Endometrial microvascular endothelial cells (primary cell): ENCODE data around the gene GPR152. TPM values are rescaled to one million over a fixed set of nuclear protein-coding genes. Genes with fewer than 3 reads are reported as not detected.

Experiments
- in situ Hi-C: cut with HindIII; loops from 2 replicates; pipeline ENCODE4 v1.10.0; 2017; ENCODE audit warnings: low sequenced_read_pairs, low pct_unique_long_range_greater_than_20kb; ENCODE audit errors: inconsistent ontology term
- total RNA-seq: library from RNA; depleted of rRNA; stranded (reverse); fragments of >200 nt; gene quantifications from one replicate; pipeline ENCODE4 v1.2.3, GENCODE V29; 2015; ENCODE audit errors: inconsistent ontology term

Gene GPR152
- total RNA-seq, 1 donor from 2014 or later: not detected

DNA sequence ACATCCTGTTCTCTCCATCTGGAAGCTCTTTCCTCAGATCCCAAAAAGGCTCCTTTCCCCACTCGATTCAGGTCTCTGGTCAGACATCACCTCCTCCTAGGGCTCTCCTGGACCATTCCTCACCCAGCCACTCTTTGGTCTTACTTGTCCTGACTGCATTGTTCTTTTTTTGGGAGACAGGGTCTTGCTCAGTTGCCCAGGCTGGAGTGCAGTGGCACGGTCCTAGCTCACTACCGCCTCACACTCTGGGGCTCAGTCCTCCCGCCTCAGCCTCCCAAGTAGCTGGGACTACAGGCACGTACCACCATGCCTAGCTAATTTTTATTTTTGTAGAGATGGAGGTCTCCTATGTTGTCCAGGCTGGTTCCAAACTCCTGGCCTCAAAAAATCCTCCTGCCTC is 7.0 kb downstream of the GPR152 start:
- in situ Hi-C loops: no loop called here

DNA sequence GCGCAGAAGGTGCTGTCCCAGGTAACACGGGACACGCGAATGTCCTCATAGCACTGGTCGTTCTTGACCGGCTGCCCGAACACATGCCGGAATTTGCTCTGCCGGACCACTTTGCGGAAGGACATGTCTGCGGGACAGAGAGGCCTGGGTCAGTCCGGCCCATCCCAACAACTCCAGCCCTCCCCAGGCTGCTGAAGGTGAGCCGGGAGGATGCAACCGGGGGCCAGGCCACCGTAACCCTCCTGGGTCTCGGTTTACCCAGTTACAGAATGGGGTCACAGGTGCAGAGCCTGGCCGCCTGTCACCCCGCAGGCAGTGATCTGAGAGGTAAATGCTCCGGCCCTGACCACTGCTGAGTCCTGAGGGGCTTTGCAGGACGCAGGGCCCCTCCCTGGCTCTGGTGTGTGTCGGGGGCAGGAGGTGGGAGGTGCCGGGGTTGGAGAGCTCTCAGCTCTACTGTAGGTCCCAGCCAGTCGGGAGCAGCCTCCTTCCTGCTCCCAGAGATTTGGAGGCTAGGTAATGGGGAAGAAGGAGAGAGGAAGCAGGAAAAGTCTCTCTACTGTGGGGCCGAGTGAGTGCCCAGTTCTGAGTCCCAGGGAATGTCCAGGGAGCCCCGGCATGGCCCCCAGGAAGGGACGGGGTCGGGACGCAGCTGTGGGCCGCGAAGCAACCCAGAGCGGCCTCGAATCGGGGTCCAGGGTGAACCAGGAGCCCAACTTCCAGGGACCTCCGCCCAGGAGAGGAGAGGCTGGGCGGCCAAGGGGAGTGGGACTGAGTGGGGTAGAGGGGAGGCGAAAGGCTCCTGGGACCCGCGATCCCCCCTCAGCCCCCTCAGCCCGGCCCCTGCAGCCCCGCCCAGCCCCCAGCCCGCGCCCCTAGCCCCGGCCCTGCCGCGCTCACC is 9.8 kb downstream of the GPR152 start:
- in situ Hi-C loops: no loop called here

DNA sequence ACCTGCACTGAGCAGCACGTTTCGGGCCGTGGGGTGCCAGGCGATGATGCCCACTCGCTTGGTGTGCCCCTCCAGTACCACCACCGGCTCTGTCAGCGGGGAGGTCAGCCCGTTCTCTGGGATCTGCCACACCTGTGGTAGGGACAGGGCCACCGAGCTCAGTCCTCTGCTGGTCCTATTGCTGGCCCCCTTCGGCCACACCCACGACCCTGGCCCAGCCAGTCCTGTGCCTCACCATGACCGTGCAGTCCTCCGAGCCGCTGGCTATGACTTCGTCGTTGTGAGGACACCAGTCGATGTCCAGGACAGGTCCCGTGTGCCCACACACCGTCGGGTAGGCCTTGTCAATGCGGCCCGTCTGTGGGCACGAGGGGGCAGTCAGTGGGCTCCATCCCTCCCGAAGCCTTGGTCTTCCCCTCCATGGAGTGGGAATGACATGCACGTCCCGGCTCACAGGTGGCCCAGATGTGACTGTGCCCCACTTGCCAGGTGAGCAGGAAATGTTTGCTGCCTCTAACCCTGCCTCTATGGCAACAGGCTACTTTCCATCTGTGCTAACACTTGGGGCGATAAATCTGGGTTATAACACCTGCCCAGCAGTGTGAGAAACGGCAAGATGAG is 10.7 kb downstream of the GPR152 start:
- in situ Hi-C loops: no loop called here

DNA sequence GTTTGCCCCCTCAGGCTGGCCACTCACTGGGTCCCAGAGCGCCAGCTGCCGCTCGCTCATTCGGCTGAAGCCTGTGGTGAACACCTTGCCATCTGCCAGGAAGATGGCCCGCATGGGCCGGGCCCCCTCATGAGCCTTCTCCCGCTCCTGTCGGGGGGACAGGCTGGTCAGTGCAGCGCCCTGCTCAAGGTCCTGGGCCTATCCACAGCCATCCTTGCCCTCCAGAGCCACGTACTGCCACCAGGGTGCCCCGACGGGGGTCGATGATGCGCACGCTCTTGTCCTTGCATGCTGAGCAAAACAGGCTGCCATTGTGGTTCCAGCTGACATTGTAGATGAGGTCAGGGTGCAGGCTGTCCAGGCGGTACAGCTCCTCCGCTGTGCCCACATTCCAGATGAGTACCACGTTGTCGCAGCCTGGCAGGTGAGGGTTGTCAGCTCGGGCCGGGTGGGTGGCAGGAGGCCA is 11.4 kb downstream of the GPR152 start:
- in situ Hi-C loops: no loop called here

DNA sequence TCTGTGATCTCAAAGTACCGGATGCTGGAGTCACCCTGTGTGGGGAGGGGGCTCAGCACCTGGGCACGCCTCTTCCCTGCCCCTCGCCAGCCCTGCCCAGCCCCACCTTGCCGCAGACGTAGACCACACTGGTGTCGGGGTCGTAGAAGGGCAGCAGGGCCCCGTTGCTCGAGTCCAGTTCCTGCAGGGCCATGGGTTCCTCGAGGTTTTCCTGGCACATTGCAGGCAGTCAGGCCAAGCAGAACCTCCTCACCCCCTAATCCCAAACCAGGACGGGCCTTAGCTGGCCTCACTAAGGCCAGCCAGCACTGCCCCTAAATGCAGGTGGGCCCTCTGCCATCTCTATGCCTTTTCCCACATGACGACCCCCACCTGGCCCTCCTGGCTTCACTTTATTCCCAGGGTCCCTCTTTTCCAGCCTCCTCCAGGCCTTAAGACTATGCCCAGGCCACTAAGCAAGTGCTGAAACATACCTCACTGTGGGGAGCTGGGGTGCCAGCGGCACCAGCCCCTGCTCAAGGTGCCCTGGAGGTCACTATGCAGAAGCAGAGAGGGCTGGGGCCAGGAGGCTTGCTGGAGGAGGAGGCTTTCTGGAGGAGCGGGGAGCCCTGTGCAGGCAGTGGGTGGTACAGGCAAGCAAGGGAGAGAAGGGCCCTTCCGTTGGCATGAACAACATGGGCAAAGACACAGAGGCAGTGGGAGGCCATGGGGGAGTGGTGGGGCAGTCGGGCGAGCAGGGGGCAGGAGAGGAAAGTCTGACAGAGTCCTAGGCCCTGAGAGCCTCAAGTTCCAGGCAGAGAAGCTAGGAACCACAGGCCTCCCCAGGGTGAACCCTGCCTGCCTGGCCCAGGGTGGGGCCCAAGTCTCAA is 12.1 kb downstream of the GPR152 start:
- in situ Hi-C loops: no loop called here

DNA sequence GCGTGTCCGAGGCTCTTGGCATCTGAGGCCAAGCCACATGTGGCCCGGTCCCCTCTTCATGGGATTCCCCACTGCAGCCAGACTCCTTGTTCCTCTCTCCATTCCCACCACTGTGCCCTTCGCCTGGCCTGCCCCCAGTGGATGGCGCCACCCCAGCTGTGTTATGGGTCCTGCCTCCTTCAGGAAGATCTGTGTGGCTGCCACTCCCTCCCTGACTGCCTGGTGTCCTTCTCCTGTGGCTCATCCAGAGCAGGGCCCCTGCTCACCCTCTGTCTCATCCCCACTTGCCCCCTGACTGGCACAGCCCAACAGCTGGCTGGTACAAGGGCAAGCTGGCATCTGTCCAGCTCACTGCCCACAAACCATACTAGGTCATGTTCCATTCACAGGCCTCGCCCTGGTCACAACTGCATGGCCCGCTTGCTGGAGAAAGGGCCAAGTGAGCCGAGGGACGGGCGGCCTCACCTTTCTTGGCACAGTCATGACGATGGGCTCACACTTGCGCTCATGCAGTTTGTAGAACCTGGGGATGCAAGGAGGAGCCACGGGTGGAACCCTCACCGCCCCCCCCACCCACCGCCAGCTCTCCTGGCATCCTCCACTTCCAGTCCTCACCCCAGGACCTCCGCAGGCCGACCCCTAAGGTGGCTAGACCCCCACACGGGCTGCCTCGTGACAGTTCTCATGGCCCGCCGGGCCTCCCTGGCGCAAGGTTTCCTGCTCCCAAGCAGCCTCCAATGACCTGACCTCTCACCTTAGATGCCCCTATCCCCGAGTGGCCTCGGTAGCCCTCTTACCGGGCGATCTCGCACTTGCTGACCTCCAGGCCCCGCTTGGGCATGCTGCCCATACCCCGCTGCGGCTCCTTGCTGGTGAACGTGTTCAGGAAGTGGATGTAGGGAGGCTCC is 13.0 kb downstream of the GPR152 start:
- in situ Hi-C loops: no loop called here

DNA sequence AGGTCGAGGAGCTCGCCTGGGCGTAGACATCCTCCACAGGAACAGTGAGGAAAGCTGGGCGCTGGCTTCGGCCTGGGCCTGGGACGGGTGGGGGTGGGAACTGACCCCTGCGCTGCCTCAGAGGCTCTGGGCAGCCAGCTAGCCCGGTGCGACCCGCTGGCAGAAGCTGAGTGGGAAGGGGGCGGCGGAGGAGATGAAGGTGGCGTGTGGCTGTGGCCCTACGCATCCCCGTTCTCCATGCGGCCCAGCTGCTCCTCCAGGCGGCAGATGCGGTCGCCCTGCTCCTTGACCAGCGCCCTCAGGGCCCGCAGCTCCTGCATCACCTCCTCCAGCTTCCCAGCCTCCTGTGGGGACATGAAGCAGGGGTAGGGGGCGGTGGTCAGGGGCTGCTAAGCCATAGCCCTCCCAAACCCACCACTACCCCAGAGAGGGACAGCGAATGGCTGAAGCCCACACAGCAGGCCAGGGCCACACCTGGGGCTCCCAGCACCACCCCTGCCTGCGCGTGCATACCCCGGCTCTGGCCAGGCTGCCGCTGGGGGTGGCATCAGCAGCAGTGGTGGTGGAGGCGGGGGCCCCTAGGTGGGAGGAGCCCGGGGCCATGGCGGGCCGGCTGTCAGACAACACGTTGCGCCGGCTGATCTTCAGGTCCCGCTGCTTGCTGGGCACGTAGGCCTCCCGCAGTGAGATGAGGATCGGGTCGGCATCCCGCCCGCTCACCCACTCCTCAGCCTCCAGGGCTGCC is 14.2 kb downstream of the GPR152 start:
- in situ Hi-C loops: no loop called here

GRCh38 chr11:67437809-67438157 is 14.7 kb downstream of the GPR152 start:
- in situ Hi-C loops: no loop called here

GRCh38 chr11:67437082-67437808 is 15.3 kb downstream of the GPR152 start, which contains the start of gene PTPRCAP:
PTPRCAP (minus strand) TSS chr11:67437682; CDS start chr11:67437619, 63 bp downstream.
- in situ Hi-C loops: no loop called here

GRCh38 chr11:67436459-67437081 is 16.0 kb downstream of the GPR152 start:
- in situ Hi-C loops: no loop called here

DNA sequence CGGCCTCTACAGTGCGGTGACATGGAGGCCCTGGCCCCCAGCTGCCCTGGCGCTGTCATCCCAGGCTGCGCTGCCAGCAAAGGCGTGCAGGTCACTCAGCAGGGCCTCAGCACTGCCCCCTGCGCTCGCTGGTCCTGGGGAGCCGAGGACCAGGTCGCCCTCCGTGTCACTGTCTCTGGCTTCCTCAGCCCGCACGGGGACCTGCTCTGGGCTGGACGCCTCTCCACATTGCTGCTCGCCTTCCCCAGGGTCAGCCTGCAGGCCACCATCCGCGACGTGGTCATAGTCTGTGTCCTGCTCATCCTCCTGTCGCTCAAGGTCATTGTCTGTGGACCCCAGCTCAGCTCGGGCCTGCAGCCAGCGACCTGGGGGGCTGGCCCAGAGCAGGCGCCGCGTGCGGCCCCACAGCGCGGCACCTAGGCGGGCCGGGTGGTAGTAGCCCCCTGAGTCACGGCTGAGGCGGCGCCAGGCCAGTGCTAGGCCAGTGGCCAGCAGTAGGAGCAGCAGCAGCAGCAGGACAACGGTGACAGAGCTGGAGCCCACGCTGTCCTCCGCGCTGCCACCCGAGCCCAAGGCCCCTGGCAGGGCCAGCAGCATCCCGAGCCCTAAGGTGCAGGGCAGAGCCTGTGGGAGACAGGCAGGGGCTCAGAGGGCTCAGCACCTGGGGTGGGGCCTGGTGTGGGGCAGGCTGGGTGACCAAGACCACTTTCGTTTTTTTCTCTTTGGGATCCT is 16.6 kb downstream of the GPR152 start:
- in situ Hi-C loops: no loop called here

DNA sequence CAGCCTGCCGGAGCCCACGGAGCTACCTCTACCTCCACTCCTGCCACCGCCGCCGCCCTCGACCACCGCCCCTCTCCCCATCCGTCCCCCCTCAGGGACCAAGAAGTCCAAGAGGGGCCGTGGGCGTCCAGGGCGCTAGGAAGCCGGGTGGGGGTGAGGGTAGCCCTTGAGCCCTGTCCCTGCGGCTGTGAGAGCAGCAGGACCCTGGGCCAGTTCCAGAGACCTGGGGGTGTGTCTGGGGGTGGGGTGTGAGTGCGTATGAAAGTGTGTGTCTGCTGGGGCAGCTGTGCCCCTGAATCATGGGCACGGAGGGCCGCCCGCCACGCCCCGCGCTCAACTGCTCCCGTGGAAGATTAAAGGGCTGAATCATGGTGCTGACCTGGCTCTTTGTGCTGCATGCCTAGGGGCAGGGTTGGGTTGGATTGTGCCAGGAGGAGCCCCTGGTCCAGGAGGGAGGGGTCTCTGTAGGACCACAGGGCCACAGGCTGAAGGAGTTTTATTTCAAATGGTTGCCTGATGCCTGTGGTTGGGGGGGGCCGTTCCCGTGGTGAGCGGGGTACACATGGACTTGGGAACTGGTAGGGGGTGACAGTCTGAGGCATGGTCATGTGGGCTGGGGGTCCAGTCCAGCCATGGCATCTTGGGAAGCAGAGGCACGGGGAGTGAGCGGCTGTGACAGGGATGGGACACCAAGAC is 17.4 kb downstream of the GPR152 start:
- in situ Hi-C loops: no loop called here

DNA sequence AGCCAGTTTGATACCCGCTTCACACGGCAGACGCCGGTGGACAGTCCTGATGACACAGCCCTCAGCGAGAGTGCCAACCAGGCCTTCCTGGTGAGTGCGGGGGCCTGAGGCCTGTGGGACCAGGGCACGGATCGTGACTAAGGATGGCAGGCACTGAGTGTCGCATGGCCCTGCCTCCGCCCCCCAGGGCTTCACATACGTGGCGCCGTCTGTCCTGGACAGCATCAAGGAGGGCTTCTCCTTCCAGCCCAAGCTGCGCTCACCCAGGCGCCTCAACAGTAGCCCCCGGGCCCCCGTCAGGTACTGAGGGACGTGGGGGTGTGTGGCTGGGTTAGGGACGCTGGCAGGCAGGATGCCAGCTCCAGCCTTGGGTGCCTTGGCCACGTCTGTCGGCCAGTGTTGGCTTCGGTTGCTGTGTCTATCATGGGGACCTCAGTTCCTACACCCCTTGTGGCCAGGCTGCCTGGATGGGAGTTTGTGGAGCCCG is 18.1 kb downstream of the GPR152 start:
- in situ Hi-C loops: no loop called here

DNA sequence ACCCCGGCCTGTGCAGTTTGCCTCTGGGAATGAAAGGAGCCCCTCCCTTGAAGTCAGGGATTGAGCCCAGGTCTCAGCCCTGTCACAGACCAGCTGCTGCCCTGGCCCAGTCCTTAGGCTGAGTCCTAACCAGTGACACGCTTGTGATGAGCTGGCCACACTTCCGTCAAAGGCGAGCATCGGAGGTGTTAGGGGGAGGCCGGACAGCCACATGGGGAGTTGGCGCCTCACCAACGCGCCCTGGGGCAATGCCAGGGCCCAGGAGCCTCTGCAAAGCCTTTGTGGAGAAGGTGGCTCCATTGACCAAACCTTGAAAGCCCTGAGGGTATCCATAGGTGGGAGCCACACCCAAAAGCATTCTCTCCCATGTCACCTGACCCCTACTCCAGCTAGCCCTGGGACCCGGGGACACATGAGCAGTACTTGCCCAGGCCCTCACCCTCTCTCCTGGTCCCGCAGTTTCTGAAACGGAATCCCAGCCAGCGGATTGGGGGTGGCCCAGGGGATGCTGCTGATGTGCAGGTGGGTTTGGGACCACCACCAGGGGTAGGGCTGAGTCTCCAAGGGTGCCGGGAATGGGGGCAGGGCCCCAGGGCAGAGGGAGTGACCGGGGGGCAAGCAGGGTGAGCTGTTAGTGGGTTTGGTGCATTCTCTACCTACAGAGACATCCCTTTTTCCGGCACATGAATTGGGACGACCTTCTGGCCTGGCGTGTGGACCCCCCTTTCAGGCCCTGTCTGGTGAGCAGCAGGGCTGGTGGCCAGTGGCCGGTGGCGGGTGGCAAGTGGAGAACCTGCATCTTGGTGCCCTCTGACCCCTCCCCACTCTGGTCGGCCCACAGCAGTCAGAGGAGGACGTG is 18.8 kb downstream of the GPR152 start:
- in situ Hi-C loops: no loop called here
